Thymus (tissue), 11 donors: ENCODE measurements around the gene RAPGEF1. TPM values are rescaled to one million over a fixed set of nuclear protein-coding genes. Genes with fewer than 3 reads are reported as not detected.
A peak's percentile ranks its signal among the peaks of the same experiment; 100 is the strongest.

ENCODE experiments used
- DNase-seq, 9 donors: peaks; one replicate each; pipeline ENCODE4 v3.0.0-alpha.2; 2013; ENCODE audit warnings: low spot score in 9 of 9, low read depth in 6 of 9, missing footprints in 1 of 9
- H3K27ac ChIP-seq, 2 donors: one replicate each; pipeline ENCODE4 v1.5.1; 2013; ENCODE audit warnings: control low read depth in 1 of 2, low read depth in 1 of 2, low read length in 1 of 2, mild to moderate bottlenecking in 1 of 2, moderate library complexity in 1 of 2
- H3K27me3 ChIP-seq, 2 donors: one replicate each; pipeline ENCODE4 v1.5.1; 2013; ENCODE audit warnings: low read length in 1 of 2; ENCODE audit not compliant: control insufficient read depth in 2 of 2, insufficient read depth in 1 of 2
- H3K36me3 ChIP-seq, 2 donors: one replicate each; pipeline ENCODE4 v1.5.1; 2013; ENCODE audit warnings: low read length in 1 of 2, mild to moderate bottlenecking in 1 of 2, moderate library complexity in 1 of 2; ENCODE audit not compliant: control insufficient read depth in 2 of 2, insufficient read depth in 2 of 2
- H3K4me1 ChIP-seq, 2 donors: one replicate each; pipeline ENCODE4 v1.5.1; 2013; ENCODE audit warnings: low read length in 2 of 2; ENCODE audit not compliant: control insufficient read depth in 2 of 2, insufficient read depth in 2 of 2
- H3K4me3 ChIP-seq, 2 donors: one replicate each; pipeline ENCODE4 v1.5.1; 2013; ENCODE audit warnings: low read length in 2 of 2, control low read depth in 1 of 2, mild to moderate bottlenecking in 1 of 2
- H3K9me3 ChIP-seq, 2 donors: one replicate each; pipeline ENCODE4 v1.5.1; 2013; ENCODE audit warnings: low read length in 1 of 2, mild to moderate bottlenecking in 1 of 2; ENCODE audit not compliant: control insufficient read depth in 2 of 2, insufficient read depth in 1 of 2
- WGBS: extraction: QIAGEN DNeasy Blood & Tissue Kit; methylation state at CpG from one replicate; pipeline ENCODE4 v1.1.7; 2013; 5-methylcytosine and 5-hydroxymethylcytosine counted together
- polyA plus RNA-seq: library from polyadenylated mRNA; stranded (reverse); fragments of 200-250 nt; gene quantifications from one replicate; pipeline ENCODE4 v1.2.3, GENCODE V29; 2013
- total RNA-seq: library from RNA; stranded (reverse); fragments of 120-200 nt; gene quantifications from one replicate; pipeline ENCODE4 v1.2.4, GENCODE V29; 2013
- donor health status: healthy.

The RAPGEF1 gene
- total and polyA plus RNA-seq, 2 donors: 21.6 to 25.9 TPM

- H3K4me3 ChIP-seq: no peak overlapping the region
- no peaks in the 10 kb centered on the region for H3K27me3 ChIP-seq
- 32% methylated on average over 26 of the region's 26 CpGs for WGBS
- H3K36me3 ChIP-seq: peaks cover 55 to 69% of the 10 kb centered on the region in 2 donors
- H3K9me3 ChIP-seq: no peaks in the 10 kb centered on the region
- peak overlapping the region; percentile 79 for H3K27ac ChIP-seq
- peaks cover 11 to 33% of the 10 kb centered on the region in 2 donors for H3K4me1 ChIP-seq
- peak in 8 of 9 donors; percentile 47 to 85 (median 60) for DNase-seq
Measured at GRCh38 chr9:131578731-131579504, 161.0 kb downstream of the RAPGEF1 start.

DNA sequence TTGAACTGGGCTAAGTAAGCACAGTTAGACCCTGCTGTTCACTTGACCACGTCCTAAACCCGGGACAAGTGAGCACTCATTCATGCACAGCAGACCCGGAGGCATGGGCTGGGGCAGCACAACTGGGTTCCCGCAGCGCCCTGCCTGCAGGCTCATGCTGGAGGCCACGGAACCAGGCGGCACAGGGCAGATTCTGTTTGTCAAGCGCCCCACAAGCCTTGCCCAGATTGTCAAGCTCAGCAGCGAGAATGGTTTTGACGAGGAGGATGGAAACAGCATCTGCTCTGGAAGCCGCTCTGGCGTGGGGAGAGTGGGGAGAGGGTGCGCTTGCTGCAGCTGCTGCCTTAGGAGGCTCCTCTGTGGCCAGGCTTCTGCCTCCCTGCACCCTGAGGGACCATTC lies 161.9 kb downstream of the RAPGEF1 start:
- Histone ChIP-seq H3K27ac (peak overlapping the region in 1 of 2 donors; percentile 79), H3K27me3 (no peaks in the 10 kb centered on the region), H3K36me3 (peaks cover 46 to 66% of the 10 kb centered on the region in 2 donors), H3K4me1 (peaks cover 11 to 28% of the 10 kb centered on the region in 2 donors), H3K4me3 (no peak overlapping the region), H3K9me3 (no peaks in the 10 kb centered on the region)
- peak in 1 of 9 donors; percentile 33 for DNase-seq
- 90% methylated on average over 13 of the region's 13 CpGs for WGBS

DNA sequence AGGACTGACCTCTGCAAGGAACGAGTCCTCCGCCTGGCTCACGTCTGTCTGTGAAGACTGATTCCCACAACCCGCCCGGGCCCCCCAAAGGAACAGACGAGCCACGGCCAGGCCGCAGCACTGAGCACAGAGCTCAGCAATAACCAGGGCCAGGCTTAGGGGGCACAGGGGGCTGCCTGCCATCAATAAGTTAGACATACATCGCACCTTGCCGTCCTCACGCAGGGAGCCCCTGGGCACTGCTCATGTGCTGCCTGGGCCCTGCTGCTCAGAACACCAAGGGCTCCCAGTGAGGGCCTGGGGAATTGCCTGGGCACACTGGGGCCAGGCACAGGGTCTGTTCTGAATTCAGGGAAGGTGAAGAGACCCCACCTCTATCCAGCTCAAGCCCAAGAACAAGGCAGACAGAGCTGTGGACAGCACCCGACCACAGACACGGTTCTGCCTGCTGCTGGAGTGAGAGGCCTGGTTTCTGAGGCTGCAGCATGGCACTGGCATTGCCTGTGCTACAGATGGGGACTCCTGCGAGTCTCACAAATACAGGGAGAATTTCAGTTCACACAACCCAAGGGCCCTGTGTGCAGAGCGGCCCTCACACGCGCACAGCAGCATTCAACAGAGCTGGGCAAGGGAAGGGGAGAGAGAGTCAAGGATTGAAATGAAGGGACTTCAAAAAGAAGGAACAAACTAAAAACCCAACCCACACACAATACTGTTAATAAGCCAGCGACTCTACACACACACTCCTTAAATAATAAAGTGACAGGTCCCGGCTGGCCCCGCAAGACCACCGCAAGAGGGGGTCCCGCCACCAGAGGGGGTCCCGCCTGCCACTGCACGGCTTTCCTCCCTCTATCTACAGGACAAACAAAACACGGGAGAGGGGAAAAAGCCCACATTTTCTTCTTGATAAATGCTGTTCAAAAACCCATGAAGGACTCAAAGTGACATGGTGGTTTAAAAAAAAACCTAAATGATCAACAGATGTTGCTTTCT lies 162.6 kb downstream of the RAPGEF1 start:
- Histone ChIP-seq H3K27ac (no peak overlapping the region), H3K4me3 (no peak overlapping the region), H3K36me3 (peaks cover 39 to 60% of the 10 kb centered on the region in 2 donors), H3K9me3 (no peaks in the 10 kb centered on the region), H3K4me1 (peaks cover 11 to 28% of the 10 kb centered on the region in 2 donors), H3K27me3 (no peaks in the 10 kb centered on the region)
- WGBS: 92% methylated on average over 25 of the region's 25 CpGs
- no peak for DNase-seq

DNA sequence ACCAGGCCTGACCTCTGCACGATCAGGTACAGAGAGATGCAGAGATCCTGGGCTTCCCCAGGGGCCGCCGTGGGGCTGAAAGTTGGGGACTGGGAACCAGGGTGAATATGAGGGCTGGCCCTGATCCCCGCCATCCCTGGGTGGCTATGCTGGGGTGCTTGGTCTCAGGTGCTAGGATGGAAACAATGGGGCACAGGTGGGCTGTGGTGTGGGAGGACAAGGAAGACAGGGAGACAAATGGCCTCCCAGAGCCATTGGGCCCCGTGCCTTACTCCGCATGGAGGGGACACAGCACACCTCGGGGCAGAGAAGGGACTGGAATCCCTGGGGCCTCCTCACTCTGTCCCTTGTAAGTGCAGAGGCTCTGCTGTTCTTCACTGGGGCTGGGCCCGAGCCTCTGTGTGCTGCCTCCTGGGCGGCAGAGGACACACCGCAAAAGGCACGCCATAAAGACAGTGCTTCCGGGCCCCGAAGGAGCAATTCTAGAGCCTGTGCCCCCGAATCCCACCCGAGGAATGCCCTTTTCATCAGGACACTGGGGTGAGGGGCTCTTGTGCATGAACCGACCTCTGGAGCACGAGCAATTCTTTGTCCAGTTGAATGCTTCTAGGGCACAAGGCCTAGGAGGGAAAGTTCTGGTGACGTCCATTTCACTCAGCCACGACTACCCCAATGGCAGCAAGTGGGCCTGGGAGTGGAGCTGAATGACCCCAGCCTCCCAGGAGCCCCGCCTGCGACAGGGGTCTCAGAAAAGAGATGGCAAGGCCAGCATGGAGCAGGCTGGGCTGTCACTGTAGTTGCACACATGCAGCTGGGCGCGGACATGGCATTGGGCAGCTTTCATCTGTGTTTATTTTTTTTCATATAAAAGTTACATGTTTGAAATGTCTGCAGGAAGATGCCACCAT lies 163.7 kb downstream of the RAPGEF1 start:
- H3K4me1 ChIP-seq: peaks cover 11 to 28% of the 10 kb centered on the region in 2 donors
- no peak overlapping the region for H3K4me3 ChIP-seq
- H3K27ac ChIP-seq: no peak overlapping the region
- no peak for DNase-seq
- H3K36me3 ChIP-seq: peaks cover 34 to 57% of the 10 kb centered on the region in 2 donors
- no peaks in the 10 kb centered on the region for H3K27me3 ChIP-seq
- 96% methylated on average over 23 of the region's 23 CpGs for WGBS
- no peaks in the 10 kb centered on the region for H3K9me3 ChIP-seq

DNA sequence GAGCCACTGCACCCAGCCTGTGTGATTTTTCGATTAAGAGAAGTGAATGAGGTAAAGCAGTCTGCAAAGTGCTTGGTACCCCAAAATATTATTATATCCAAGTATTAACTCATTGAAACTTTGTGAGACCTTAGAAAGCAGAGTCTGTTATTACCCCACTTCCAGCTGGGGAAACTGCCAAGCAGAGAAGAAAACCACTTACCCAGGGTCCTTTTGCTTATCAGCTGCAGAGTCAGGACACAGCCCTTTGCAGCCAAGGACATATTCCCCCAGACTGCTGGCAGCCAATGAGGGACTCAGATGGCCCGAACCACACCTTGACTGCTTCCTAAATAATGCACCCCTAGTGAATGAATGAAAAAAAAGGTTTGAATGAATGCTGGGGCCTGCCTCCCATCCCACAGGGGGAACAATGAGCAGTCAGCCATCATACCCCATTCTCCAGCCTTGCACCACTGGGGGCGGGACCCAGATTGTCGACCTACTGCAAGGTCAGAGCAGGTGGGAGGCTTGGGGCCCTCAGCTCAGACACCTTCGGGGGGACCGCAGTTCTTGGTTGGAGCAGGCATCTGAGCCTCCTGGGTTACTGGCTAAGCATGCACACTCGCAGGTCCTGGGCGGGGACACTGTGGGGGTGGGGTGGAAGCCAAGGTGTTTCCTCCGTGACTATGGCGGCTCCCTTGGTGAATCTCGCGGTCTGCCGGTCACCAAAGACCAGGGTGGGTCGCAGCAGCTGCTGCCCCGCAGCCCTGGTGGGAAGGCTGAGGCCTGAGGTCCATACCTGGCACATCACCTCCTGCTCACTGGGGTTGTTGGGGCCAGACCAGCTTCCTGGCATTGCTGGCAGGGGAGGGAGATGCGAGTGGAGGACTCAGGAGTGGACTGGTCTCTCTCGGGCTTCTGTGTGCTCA lies 164.9 kb downstream of the RAPGEF1 start:
- H3K27me3 ChIP-seq: no peaks in the 10 kb centered on the region
- WGBS: 95% methylated on average over 17 of the region's 17 CpGs
- H3K36me3 ChIP-seq: peaks cover 29 to 54% of the 10 kb centered on the region in 2 donors
- DNase-seq: no peak
- no peak overlapping the region for H3K4me3 ChIP-seq
- no peak overlapping the region for H3K27ac ChIP-seq
- H3K4me1 ChIP-seq: peaks cover 11 to 28% of the 10 kb centered on the region in 2 donors
- no peaks in the 10 kb centered on the region for H3K9me3 ChIP-seq

- no peak for DNase-seq
- H3K4me3 ChIP-seq: no peak overlapping the region
- 98% methylated on average over 8 of the region's 8 CpGs for WGBS
- H3K4me1 ChIP-seq: no peaks in the 10 kb centered on the region
- no peak overlapping the region for H3K27ac ChIP-seq
- H3K9me3 ChIP-seq: peaks cover 0 to 4% of the 10 kb centered on the region in 2 donors
- H3K27me3 ChIP-seq: no peaks in the 10 kb centered on the region
- peaks cover 0 to 12% of the 10 kb centered on the region in 2 donors for H3K36me3 ChIP-seq
Measured at GRCh38 chr9:131567910-131568309, 172.0 kb downstream of the RAPGEF1 start.

DNA sequence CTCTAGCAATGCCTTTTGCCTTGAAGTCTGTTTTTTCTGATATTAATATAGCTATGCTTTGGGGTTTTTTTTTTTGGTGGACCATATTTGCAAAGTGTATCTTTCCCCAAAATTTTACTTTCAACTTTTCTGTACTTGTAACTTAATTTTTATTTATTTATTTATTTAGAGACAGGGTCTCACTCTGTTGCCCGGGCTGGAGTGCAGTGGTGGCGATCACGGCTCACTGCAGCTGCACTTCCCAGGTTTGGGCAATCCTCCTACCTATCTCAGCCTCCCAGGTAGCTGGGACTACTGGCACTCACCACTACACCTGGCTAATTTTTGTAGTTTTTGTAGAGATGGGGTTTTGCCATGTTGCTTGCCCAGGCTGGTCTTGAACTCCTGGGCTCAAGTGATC lies 173.7 kb downstream of the RAPGEF1 start:
- no peak for DNase-seq
- Histone ChIP-seq H3K9me3 (peaks cover 0 to 9% of the 10 kb centered on the region in 2 donors), H3K4me3 (no peak overlapping the region), H3K27me3 (no peaks in the 10 kb centered on the region), H3K27ac (no peak overlapping the region), H3K4me1 (no peaks in the 10 kb centered on the region), H3K36me3 (peaks cover 0 to 5% of the 10 kb centered on the region in 2 donors)
- 96% methylated on average over 3 of the region's 3 CpGs for WGBS

DNA sequence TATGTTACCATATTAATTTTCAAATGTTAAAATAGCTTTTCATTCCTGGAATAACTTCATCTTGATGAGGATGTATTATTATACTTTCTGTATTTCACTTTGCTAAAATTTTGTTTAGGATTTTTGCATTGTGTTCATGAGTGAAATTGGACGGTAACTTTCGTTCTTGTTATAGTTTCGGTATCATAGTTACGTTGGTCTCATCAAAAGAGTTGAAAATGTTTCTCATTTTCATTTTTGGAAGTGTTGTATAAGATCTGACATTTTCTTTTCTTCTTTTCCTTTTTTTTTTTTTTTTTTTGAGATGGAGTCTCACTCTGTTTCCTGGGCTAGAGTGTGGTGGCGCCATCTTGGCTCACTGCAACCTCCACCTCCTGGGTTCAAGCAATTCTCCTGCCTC lies 174.5 kb downstream of the RAPGEF1 start:
- H3K27me3 ChIP-seq: no peaks in the 10 kb centered on the region
- no peaks in the 10 kb centered on the region for H3K4me1 ChIP-seq
- no peak overlapping the region for H3K4me3 ChIP-seq
- 94% methylated on average over 5 of the region's 5 CpGs for WGBS
- no peak for DNase-seq
- H3K9me3 ChIP-seq: peaks cover 0 to 9% of the 10 kb centered on the region in 2 donors
- H3K27ac ChIP-seq: no peak overlapping the region
- peaks cover 0 to 4% of the 10 kb centered on the region in 2 donors for H3K36me3 ChIP-seq
